ENCODE results near the gene D2HGDH. TPM values are rescaled to one million over a fixed set of nuclear protein-coding genes. Genes with fewer than 3 reads are reported as not detected.

Gene D2HGDH
- total and polyA plus RNA-seq, 2 of the 13 experiments (the other 11 are each of a cell fraction or from before 2014, with no cell fraction given) = 19.2 to 20.3 TPM

DNA sequence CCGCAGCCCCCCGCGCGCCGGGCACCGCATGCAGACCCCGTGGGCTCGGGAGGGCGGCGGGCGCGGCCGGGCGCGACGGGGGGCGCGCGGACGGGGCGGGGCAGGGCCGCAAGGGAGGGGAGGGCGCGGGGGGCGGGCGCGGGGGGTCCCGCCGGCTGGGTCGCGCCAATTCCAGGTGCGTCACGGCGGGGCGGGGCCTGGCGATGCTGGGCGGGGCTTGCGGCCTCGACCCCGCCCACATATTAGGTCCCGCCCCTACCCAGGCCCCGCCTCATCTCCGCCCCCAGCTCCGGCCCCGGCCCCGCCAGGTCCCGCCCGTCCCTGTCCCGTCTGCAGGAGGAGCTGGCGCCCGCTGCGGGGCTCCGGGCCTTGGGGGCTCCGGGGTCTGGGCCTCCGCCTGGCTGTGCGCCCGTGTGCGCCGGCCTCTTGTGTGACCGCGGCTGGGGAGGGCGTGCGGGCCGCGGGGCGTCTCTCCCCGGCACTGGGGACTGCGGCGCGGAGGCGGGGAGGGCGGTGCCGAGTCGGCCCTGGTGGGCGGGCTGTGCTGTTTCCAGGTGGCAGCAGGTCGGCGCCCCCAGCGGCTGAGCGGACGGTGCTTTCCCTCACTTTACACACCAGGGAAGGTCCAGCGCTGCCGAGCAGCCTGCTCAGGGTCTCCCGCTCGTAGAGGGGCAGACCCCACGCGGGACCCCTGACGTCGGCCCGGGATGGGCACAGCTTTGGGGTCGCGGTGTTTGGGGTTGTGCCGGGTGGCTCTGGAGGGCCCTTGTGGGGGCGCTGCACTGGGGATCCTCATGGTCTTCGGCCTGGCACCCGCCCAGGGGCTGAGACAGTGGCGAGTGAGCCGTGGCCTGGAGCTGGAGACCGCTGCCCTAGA, 32.0 kb upstream of the D2HGDH start (continued):
- peak; percentile 71 for TF ChIP-seq CCDC6 (CRISPR knock-in tag; IDR thresholded peaks at IDR 0.05)
- 0 out of 2 replicates have a peak, but pooled peaks have one; percentile 53 for TF ChIP-seq ZNF782 (CRISPR knock-in tag; IDR thresholded peaks at IDR 0.05; ENCODE audit: borderline replicate concordance)
- peak; percentile 90; the same call in 1 of the 2 replicates for TF ChIP-seq ZNF747 (CRISPR knock-in tag; IDR thresholded peaks at IDR 0.05; ENCODE audit: borderline replicate concordance)
- no peak for TF ChIP-seq ZNF12 (CRISPR knock-in tag; IDR thresholded peaks at IDR 0.05)
- peak; percentile 46; the same call in 1 of the 2 replicates for TF ChIP-seq MXD1 (CRISPR knock-in tag; IDR thresholded peaks at IDR 0.05)
- TF ChIP-seq ZNF431 (CRISPR knock-in tag; IDR thresholded peaks at IDR 0.05; ENCODE audit: borderline replicate concordance, low read depth) = peak; percentile 59; the same call in 1 of the 2 replicates
- TF ChIP-seq ZNF550 (CRISPR knock-in tag; IDR thresholded peaks at IDR 0.05; ENCODE audit: borderline replicate concordance) = no peak
- peak; percentile 20; the same call in 1 of the 2 replicates for TF ChIP-seq SIX1 (CRISPR knock-in tag; IDR thresholded peaks at IDR 0.05; ENCODE audit: borderline replicate concordance)
- 0 out of 2 replicates have a peak, but pooled peaks have one; percentile 69 for TF ChIP-seq ZNF224 (CRISPR knock-in tag; IDR thresholded peaks at IDR 0.05)
- TF ChIP-seq STAG1 (CRISPR knock-in tag; IDR thresholded peaks at IDR 0.05) = peak; percentile 52
- 0 out of 2 replicates have a peak, but pooled peaks have one; percentile 49 for TF ChIP-seq ZNF552 (CRISPR knock-in tag; IDR thresholded peaks at IDR 0.05; ENCODE audit: borderline replicate concordance)
- TF ChIP-seq, protein P1, sequence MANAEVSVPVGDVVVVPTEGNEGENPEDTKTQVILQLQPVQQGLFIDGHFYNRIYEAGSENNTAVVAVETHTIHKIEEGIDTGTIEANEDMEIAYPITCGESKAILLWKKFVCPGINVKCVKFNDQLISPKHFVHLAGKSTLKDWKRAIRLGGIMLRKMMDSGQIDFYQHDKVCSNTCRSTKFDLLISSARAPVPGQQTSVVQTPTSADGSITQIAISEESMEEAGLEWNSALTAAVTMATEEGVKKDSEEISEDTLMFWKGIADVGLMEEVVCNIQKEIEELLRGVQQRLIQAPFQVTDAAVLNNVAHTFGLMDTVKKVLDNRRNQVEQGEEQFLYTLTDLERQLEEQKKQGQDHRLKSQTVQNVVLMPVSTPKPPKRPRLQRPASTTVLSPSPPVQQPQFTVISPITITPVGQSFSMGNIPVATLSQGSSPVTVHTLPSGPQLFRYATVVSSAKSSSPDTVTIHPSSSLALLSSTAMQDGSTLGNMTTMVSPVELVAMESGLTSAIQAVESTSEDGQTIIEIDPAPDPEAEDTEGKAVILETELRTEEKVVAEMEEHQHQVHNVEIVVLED (CRISPR knock-in tag; IDR thresholded peaks at IDR 0.05; ENCODE audit: borderline replicate concordance) = peak; percentile 50; the same call in 1 of the 2 replicates
- TF ChIP-seq, protein P2, sequence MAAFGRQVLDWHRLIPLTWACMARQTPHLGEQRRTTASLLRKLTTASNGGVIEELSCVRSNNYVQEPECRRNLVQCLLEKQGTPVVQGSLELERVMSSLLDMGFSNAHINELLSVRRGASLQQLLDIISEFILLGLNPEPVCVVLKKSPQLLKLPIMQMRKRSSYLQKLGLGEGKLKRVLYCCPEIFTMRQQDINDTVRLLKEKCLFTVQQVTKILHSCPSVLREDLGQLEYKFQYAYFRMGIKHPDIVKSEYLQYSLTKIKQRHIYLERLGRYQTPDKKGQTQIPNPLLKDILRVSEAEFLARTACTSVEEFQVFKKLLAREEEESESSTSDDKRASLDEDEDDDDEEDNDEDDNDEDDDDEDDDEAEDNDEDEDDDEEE (CRISPR knock-in tag; IDR thresholded peaks at IDR 0.05) = peak; percentile 66; the same call in 1 of the 2 replicates
- TF ChIP-seq ZFP41 (CRISPR knock-in tag; IDR thresholded peaks at IDR 0.05; ENCODE audit: borderline replicate concordance) = no peak
- TF ChIP-seq, protein P3, sequence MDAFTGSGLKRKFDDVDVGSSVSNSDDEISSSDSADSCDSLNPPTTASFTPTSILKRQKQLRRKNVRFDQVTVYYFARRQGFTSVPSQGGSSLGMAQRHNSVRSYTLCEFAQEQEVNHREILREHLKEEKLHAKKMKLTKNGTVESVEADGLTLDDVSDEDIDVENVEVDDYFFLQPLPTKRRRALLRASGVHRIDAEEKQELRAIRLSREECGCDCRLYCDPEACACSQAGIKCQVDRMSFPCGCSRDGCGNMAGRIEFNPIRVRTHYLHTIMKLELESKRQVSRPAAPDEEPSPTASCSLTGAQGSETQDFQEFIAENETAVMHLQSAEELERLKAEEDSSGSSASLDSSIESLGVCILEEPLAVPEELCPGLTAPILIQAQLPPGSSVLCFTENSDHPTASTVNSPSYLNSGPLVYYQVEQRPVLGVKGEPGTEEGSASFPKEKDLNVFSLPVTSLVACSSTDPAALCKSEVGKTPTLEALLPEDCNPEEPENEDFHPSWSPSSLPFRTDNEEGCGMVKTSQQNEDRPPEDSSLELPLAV (CRISPR knock-in tag; conservative IDR thresholded peaks at IDR 0.05; ENCODE audit: low read depth) = no peak
- TF ChIP-seq TFAP4 (IDR thresholded peaks at IDR 0.05; ENCODE audit: borderline replicate concordance, low read depth) = peak; percentile 84; the same call in 1 of the 2 replicates
- TF ChIP-seq RFX1 (IDR thresholded peaks at IDR 0.05) = no peak
- TF ChIP-seq AGO2 (optimal IDR thresholded peaks at IDR 0.05; ENCODE audit: low read depth, low read length) = peak; percentile 93
- no peak for TF ChIP-seq ZNF737 (CRISPR knock-in tag; IDR thresholded peaks at IDR 0.05; ENCODE audit: borderline replicate concordance)

All from HepG2 (cell line).